NCI-H526 (cell line): ENCODE results near the gene CNTFR.

Experiments used
- DNase-seq, 2 experiments: peaks; one replicate each; lab custom pipeline; 2025; lab: John Stamatoyannopoulos, UW

CNTFR gene

GRCh38 chr9:34620061-34620994 lies 30.8 kb upstream of the CNTFR start, which contains the start of gene DCTN3:
Gene DCTN3 (minus strand): TSS chr9:34620495. CDS start chr9:34620464, 31 bp downstream.
- peak; percentile 90 to 96 for DNase-seq

GRCh38 chr9:34615132-34615531 lies 25.6 kb upstream of the CNTFR start:
- no peak for DNase-seq

DNA sequence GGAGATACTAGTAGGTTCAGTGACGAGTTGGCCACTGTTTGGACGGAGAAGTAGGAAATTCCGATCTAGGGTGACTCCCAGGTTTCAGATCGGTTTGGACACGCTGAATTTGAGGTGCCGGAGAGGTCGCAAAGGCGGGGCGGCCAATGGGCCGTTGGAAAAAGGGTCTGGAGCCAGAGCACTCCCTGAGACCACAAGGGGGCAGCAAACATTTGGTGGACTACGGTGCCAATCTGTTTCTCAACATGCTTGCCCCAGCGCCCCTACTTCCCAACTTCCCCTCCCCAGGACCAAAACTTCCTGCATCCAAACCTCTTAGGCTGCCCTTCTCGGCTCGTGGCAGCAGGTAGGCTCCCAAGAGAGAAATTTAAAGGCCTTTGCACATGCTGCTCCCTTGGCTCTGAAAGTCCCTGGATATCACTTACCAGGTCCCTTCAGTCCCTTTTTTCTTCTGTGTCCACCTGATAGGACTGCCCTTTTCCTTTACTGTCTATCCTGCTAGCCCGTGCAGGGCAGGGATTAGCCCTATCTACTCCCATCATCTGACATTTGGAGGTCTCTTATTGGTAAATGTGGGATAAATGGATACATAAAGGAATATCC lies 23.4 kb upstream of the CNTFR start:
- peak; percentile 43 to 90 for DNase-seq

DNA sequence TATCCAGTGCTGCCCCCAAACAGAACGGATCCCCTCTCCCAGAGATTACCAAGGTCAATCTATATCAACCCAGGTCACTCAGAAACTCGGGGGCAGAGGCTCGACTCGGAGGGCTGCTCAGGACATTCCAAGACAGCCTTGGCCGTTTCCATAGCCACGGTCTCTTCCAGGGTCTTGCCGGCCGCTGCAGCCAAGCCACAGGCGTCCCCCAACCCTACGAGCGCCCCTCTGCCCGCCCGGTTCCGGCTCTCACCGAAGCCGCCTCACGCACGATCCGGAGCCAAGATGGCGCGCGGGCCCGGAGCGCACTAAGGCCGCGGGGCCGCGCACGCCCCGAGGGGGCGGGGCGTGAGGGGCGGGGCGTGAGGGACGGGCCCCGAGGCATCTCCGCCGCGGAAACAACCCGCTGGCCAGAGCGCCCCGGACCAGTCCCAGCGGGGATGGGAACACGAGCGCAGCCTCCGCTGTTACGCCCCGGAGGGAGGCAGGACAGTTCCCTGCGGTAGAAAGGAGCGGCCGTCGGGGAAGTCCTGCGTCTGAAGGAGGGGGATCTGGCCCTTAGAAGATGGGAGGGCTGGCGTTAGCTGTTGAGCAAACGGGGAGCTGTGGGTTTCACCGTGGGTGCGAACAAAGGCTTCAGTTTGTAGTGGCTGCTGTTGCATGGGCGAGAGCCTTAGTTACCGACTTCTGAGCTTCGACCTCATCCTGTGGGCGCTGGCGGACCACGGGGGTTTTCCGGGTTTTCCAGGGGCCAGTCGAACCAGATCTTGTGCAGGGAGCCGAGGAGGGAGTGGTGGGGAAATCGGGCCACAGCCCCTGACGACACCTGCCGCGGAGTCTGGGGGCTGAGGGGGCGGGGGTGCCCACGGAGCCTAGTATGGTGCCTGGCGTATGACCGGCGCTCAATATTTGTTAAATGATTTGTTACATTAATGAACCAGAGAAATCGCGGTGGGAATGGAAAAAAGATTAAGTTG lies 22.6 kb upstream of the CNTFR start, which contains the start of gene RPP25L:
TSS of gene RPP25L (minus strand) at position 287 of the 977 bp plus-strand sequence. CDS start 801 bp downstream, outside the sequence.
- peak in 1 of 2 experiments; percentile 91 for DNase-seq

DNA sequence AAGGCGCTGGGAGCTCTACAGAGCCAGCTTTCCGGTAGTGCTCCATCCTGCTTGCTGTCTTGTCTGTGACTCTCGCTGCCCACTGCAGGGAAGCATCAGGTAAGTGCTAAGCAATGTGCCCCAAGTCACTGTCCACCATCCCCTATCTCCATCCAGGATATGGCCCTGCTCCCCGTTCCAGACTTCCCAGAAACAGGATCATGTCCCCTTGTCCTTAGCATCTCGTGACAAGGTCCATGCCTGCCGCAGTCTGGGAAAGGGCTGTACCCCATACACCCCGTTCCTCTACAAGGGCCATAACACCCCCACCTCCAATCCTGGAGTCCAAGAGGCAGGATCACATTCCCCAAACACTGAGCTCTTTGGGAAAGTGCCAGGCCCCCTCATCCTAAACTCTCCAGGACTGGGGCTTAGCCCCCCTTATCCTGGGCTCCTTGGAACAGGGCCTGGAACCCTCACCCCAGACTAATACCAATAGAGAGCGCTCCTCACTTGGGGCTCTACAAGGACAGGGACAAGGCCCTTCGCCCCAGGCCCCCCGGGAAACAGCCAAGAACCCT lies 21.8 kb upstream of the CNTFR start:
- peak in 1 of 2 experiments; percentile 37 for DNase-seq

- DNase-seq = no peak
These were observed 21.1 kb upstream of the CNTFR start for GRCh38 chr9:34610434-34611206.

DNA sequence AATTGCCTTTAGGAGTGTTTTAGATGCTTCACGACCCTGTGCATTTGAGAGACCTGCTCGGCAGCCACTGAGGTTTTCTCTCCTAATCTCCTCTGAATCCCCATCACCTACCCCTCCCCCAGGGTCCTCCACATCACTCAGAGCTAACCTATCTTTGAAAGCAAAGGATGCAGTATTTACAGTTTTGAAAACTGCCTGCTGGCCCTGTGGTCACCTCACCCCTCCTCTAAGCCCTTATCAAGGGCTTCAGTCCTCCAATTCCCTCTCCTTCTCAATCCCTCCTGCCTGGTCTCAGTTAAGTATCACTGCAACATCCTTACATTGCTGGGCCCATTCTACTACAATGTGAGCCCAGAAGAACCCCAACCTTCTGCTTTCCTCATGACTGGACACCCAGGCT lies 17.8 kb upstream of the CNTFR start:
- no peak for DNase-seq

DNA sequence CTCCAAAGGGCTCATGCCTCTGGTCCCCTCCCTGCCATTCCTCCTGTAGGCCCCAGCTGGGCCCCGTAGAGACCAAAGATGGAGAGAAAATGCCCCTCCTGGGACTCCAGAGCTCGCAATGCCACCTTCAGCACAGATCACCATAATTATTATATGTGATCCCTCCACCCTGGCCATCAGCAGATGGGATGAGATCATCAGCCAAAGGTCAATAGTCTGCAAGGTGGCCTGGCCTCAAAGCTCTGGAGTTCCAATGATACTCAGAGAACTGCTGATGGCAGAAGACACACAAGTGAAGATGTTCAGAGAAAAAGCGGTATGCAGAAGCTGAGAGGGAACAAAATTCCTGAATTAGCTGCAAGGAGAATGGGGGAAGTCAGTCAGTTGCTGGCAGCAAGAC lies 17.4 kb upstream of the CNTFR start:
- DNase-seq = no peak

GRCh38 chr9:34606190-34606589 lies 16.7 kb upstream of the CNTFR start:
- no peak for DNase-seq

GRCh38 chr9:34603610-34604231 lies 14.2 kb upstream of the CNTFR start:
- peak; percentile 71 to 88 for DNase-seq

DNA sequence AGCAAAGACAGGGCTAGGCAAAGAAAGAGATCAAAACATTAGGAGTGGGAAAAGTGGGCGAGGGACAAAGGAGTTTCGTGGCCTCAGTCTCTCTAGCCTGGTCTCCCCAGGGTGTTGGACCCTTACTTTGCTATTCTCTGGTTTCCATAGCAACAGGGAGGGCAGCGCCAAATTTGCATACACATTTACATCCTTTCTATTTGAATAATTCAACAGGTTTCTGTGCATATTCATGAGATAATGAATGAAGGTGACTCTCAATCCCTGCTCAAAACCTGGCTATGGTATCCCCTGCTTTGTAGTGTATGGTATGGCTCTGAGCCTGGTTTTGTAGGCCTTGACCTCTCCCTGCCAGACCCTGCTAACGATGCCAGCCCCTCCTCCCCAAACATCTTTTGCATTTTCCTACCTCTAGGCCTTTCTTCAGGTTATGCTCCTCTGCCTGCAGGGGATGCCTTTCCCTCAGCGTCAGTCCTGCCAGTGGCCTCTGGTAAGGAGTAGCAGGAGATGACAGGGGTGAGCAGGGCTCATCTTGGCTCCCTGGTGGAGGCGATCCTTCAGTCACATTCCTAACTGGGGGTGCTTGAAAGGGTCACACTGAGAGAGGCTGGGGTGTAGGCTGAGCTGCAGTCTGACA lies 12.5 kb upstream of the CNTFR start:
- DNase-seq = peak; percentile 85 to 92

GRCh38 chr9:34600908-34601307 lies 11.4 kb upstream of the CNTFR start:
- no peak for DNase-seq

DNA sequence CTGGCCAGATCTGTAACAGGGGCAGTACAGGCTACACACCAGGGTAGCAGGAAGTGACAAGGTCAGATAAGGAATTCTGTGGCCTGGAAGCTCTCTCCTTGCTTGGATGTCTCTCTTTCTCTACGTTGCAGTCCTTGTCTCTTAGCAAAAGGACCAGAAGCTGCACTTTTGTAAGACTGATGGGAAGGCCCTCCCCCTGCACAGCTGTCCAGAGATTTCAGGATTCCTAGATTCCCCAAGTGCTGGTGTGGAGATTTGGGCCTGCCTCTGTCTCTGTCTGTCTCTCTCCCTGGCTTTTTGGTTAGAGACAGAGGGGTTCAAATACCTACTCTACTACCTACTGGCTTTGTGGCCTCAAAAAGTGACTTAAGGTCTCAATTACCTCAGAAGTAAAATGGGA lies 10.0 kb upstream of the CNTFR start:
- DNase-seq = no peak

DNA sequence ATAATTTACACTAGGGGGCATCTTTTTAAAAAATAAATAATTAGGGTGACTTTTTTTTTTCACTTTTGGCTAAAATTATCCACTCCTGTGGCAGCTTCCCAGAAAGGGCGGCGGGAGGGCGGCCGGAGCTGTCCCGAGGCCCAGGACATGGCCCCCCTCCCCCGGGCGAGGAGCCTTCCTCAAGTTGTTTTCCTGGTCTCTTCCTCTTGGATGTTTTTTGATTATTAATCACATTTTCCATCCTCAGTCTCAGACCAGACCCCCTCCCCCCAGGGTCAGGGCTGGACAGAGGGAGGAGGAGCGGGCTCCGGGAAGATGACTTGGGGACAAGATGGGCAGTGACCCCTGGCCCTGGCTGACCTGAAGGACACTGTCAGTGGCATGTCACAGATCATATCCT lies 4.7 kb upstream of the CNTFR start:
- DNase-seq = no peak

- DNase-seq = peak; percentile 48 to 82
These were observed 3.5 kb upstream of the CNTFR start for GRCh38 chr9:34592895-34593601.

GRCh38 chr9:34591917-34592866 lies 2.7 kb upstream of the CNTFR start:
- DNase-seq = peak in 1 of 2 experiments; percentile 40

DNA sequence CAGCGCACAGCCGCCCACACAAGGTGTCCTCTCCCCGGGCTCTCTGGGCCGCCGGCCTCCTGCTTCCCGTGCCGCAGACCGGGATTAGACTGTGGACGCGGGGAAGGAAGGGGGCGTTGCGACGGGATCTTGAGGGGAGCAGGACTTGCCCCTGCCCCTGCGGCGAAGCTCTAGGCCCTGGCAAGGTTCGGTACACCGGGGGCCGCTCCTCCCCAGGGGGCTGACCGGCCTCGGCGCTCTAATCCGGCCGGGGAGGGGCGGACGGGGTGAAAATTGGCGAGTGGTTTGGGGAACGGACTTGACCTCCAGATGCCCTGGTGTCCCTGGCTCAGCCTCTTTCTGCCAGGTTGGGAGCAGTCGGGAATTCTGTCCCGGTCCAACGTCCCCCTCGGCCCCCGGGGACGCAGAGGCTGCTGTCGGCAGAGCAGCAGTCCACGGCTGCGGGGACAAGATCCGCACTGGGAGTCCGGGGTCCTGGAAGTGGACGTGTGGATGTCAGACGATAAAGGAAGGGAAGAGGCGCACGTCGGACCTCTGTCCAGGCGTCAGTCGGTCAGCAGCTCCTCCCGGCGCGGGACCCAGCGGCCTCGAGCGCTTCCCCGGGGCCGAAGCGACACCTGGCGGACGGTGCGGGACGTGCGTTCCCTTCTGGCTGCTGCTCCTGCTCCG lies 1.9 kb upstream of the CNTFR start:
- peak in 1 of 2 experiments; percentile 89 for DNase-seq
